22Rv1 (cell line): ENCODE data around the gene CISH.

Experiments
- H3K27ac ChIP-seq: fragments of 450-650 bp; 2 replicates; pipeline ENCODE4 v1.5.1; 2017
- ZFX ChIP-seq: fragments of 450-650 bp; IDR thresholded peaks from 2 replicates; pipeline ENCODE4 v1.6.1; 2017; ENCODE audit warnings: antibody characterized with exemption, borderline replicate concordance
- TF ChIP-seq, protein P1 (sequence below): fragments of 450-650 bp; IDR thresholded peaks from 2 replicates; pipeline ENCODE4 v1.5.1; 2017; ENCODE audit warnings: mild to moderate bottlenecking

Gene CISH

DNA sequence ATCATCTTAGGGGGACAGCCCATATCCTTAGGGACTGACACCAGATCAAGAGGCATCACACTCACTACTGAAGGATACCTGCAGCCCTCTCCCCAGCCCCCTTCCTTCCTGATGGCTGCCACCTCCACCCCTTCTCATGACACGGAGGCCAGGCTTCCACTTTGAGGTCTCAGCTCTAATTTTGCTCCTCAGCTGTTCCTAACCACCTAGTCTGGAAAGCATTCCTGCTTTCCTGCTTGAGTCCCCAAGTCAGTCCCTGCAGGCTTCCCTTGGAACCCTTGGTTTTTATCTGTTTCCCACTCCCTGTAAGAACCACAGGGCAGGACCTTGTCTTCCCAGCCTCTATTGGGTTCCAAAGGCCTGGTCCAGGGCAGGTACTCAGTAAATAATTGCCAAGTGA lies 47.3 kb downstream of the CISH start:
- H3K27ac ChIP-seq, result no peak overlapping the region
- TF ChIP-seq, protein P1, sequence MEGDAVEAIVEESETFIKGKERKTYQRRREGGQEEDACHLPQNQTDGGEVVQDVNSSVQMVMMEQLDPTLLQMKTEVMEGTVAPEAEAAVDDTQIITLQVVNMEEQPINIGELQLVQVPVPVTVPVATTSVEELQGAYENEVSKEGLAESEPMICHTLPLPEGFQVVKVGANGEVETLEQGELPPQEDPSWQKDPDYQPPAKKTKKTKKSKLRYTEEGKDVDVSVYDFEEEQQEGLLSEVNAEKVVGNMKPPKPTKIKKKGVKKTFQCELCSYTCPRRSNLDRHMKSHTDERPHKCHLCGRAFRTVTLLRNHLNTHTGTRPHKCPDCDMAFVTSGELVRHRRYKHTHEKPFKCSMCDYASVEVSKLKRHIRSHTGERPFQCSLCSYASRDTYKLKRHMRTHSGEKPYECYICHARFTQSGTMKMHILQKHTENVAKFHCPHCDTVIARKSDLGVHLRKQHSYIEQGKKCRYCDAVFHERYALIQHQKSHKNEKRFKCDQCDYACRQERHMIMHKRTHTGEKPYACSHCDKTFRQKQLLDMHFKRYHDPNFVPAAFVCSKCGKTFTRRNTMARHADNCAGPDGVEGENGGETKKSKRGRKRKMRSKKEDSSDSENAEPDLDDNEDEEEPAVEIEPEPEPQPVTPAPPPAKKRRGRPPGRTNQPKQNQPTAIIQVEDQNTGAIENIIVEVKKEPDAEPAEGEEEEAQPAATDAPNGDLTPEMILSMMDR, result no peak
- no peak for TF ChIP-seq ZFX

- TF ChIP-seq, protein P1, result no peak
- TF ChIP-seq ZFX, result no peak
- H3K27ac ChIP-seq, result no peak overlapping the region
Observed at GRCh38 chr3:50563867-50564266, 47.7 kb downstream of the CISH start.

GRCh38 chr3:50562861-50563260 lies 48.7 kb downstream of the CISH start:
- H3K27ac ChIP-seq, result no peak overlapping the region
- TF ChIP-seq ZFX, result no peak
- TF ChIP-seq, protein P1, result no peak

GRCh38 chr3:50559702-50560101 lies 51.9 kb downstream of the CISH start:
- TF ChIP-seq ZFX, result no peak
- TF ChIP-seq, protein P1, result no peak
- no peak overlapping the region for H3K27ac ChIP-seq

DNA sequence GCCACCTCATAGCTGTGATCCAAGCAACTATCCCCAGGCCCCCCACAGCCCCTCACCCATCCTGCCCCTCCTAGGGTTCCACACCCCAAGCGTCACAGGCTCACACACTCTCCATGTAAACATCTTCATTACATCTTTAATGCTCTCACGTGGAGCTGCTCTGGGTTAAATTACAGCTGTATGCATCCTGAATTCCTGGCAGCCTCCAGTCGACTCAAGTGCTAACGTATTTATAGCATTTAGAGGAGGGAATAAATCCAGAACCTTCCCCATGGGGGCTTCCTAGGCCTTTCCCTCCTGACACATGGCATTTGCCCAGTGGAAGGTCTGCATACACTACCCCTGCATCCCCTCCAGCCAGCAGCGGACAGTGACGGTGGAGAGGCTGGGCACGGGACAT lies 53.7 kb downstream of the CISH start:
- no peak overlapping the region for H3K27ac ChIP-seq
- TF ChIP-seq, protein P1, result no peak
- TF ChIP-seq ZFX, result no peak

DNA sequence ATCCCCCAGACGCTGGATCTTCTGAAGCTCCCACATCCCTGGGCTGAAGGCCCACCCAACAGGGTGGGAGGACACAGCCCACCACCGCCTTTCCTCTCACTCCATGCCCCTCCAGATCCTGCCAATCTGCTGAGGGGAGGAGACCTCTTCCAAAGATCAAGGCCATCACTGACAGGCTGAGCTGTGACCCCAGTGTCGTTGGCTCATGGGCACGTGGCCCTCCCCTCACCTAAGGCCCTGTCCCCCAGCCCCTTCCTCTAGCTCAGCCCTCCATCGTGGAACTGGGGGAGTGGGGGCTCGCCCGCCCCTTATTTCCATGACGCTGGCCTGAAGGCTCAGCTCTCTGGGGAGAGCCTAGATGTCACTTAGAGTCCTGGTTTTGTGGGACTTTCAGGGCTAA lies 54.5 kb downstream of the CISH start:
- no peak overlapping the region for H3K27ac ChIP-seq

More for the DNA sequence above, 54.5 kb downstream of the CISH start:
- TF ChIP-seq, protein P1, result no peak
- TF ChIP-seq ZFX, result no peak
